ENCODE data around the gene EAPP.
"Not testable (repeated sequence)": the region's sequence is repeated elsewhere in the genome, so short reads cannot be mapped to it uniquely, and the experiment has no call there.

Gene EAPP

DNA sequence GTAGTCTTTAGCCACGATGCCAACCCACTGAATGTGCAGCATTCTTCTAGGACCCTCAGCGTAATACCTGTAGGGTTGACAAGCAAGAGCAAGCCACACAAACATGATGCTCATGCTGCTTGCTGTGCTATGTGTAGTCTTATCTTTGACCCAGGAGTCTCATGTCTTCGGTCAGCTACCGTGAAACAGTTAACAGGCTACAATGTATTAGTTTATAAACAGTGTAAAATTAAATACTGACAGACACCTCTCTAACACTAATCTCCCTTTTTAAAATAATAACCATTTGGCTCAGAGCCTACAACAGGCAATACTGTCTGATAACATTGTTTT is 1.9 kb downstream of the EAPP start:
- no peak for DNase-seq

DNA sequence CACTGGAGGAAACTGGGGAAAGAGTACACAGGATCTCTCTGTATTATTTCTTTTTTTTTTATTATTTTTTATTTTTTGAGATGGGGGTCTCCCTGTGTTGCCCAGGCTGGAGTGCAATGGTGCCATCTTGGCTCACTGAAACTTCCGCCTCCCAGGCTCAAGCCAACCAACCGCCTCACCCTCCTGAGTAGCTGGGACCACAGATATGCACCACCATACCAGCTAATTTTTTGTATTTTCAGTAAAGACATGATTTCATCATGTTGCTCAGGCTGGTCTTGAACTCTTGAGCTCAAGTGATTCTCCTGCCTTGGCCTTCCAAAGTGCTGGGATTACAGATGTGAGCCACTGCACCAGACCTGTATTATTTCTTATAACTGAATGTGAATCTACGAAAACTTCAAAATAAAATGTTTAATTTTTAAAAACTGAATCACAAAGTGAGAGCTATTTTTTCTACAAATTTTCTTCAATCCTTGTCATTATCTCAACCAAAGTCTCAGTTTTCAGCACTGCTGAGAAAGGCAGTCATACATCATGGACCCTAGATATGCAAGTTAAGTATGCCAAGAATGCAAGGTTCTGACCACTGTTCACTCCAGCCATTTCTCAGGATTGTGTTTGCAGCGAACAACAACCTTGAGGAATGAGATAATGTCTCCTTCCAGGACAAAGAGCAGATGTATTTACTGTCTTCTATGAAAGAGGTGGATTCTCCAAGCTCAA is 2.4 kb downstream of the EAPP start:
- DNase-seq = no peak

DNA sequence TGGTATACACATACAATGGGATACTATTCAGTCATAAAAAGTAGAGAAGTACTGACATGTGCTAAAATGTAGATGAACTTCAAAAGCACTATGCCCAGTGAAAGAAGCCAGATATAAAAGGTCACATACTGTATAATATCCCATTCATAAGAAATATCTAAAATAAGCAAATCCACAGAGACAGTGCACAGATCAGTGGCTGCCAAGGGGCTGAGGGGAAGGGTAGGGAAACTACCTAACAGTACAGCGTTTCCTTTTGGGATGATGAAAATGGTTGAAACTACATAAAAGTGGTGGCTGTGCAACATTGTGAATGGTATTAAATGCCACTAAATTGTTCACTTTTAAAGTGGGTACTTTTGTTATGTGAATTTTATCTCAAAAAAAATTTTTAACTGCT is 11.9 kb downstream of the EAPP start:
- DNase-seq = no peak

DNA sequence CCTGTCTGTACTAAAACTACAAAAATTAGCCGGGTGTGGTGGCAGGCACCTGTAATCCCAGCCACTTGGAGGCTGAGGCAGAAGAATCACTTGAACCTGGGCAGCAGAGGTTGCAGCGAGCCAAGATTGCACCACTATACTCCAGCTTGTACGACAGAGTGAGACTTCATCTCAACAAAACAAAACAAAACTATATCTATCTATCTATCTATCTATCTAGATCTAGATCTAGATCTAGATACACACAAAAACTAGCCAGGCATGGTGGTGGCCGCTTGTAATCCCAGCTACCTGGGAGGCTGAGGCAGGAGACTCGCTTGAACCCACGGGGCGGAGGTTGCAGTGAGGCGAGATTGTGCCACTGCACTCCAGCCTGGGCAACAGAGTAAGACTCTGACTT is 15.3 kb downstream of the EAPP start:
- DNase-seq = not testable (repeated sequence)

GRCh38 chr14:34522496-34522895 is 17.0 kb downstream of the EAPP start:
- no peak for DNase-seq

DNA sequence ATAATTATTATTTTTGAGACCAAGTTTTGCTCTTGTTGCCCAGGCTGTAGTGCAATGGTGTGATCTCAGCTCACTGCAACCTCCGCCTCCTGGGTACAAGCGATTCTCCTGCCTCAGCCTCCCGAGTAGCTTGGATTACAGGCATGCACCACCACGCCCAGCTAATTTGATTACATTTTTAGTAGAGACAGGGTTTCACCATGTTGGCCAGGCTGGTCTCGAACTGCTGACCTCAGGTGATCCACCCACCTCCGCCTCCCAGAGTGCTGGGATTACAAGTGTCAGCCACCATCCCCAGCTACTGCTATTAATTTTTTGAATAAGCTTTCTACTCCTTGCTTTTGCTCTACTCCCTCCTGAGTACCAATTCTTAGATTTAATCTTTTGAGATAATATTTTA is 18.4 kb downstream of the EAPP start:
- not testable (repeated sequence) for DNase-seq

DNA sequence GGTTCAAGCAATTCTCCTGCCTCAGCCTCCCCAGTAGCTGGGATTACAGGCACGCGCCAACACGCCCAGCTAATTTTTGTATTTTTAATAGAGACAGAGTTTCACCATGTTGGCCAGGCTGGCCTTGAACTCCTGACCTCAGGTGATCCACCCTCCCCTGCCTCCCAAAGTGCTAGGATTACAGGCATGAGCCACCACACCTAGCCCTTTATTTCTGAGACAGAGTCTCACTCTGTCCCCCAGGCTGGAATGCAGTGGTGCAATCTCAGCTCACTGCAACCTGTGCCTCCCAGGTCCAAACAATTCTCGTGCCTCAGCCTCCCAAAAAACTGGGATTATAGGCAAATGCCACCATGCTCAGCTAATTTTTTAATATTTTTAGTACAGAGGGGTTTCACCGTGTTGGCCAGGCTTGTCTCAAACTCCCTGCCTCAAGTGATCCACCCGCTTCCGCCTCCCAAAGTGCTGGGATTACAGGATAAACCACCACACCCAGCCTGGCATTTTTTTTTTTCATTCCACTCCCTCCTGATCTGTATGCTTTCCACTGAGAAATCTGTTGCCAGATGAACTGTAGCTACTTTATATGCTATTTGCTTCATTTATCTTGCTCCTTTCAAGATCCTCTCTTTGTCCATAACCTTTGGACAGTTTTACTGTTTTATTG is 19.1 kb downstream of the EAPP start:
- not testable (repeated sequence) for DNase-seq

DNA sequence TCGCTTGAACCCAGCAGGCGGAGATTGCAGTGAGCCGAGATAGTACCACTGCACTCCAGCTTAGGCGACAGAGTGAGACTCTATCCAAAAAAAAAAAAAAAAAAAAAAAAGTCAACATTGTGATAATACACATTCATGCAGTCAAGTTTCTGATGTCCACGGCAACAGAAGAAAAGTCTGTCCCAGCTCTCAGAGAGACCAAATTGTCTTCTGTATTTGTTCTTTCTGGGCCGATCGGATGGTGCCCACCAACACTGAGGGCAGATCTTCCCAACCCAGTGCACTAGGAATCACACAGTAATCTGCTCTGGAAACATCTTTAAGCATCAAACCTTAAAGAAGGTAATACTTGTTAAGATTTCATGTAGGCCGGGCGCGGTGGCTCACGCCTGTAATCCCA is 31.6 kb downstream of the EAPP start:
- DNase-seq = no peak

DNA sequence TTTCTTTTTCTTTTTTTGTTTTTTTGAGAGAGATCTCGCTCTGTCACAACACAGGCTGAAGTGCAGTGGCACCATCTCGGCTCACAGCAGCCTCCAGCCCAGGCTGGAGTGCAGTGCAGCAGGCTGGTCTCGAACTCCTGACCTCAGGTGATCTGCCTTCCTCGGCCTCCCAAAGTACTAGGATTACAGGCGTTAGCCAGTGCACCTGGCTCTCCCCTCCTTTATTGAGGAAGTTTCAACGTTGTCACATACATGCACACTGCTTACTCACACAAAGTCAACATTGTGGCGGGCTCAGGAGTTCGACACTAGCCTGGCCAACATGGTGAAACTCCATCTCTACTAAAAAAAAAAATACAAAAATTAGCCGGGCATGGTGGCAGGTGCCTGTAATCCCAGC is 32.0 kb downstream of the EAPP start:
- no peak for DNase-seq

- DNase-seq = not testable (repeated sequence)
These were observed 34.4 kb downstream of the EAPP start for GRCh38 chr14:34505124-34505491.

GRCh38 chr14:34504027-34504426 is 35.5 kb downstream of the EAPP start:
- not testable (repeated sequence) for DNase-seq

GRCh38 chr14:34502545-34503225 is 36.8 kb downstream of the EAPP start:
- no peak for DNase-seq

GRCh38 chr14:34502001-34502400 is 37.5 kb downstream of the EAPP start:
- no peak for DNase-seq

DNA sequence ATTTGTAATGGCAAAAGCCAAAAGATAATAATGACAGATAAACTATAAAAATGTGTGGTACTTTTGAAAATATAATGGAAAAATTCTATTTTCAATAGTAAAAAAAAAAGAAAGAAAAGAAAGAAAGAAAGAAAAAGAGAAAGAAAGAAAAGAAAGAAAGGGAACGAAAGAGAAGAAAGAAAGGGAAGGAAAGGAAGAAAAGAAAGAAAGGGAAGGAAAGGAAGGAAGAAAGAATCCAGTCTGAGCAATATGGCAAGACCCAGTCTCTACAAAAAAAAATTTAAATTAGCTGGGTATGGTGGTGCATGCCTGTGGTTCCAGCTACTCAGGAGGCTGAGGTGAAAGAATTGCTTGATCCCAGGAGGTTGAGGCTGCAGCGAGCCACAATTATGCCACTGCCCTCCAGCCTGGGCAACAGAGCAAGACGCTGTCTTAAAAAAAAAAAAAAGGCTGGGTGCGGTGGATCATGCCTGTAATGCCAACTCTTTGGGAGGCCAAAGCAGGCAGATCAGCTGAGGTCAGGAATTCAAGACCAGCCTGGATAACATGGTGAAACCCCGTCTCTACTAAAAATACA is 38.4 kb downstream of the EAPP start:
- no peak for DNase-seq

DNA sequence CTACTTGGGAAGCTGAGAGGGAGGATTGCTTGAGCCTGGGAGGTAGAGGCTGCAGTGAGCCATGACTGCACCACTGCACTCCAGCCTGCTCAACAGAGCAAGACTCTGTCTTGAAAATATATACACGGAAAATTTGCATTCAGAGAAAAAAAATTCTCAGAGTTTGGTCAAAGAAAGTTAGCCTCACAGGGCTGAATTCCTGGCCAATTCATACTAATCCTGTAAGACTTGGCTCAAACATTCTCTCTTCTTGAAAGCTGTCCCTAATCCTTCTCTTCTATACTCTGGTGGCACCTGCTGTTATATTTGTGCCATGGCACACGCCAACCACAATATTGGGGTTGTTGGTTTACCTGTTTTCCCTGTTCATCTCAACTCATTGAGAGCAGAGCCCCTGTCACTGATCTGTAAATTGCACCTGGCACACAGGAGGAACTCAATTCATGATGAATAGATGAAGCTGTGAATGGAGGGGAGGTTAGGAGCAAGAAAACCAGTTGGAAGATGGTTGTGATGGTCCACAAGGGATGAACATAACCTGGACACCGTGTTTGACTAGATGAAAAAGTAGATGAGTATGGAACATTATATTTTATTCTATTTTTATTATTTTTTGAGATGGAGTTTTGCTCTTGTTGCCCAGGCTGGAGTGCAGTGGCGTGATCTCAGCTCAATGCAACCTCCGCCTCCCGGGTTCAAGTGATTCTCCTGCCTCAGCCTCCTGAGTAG is 40.7 kb downstream of the EAPP start:
- DNase-seq = peak; percentile 43

DNA sequence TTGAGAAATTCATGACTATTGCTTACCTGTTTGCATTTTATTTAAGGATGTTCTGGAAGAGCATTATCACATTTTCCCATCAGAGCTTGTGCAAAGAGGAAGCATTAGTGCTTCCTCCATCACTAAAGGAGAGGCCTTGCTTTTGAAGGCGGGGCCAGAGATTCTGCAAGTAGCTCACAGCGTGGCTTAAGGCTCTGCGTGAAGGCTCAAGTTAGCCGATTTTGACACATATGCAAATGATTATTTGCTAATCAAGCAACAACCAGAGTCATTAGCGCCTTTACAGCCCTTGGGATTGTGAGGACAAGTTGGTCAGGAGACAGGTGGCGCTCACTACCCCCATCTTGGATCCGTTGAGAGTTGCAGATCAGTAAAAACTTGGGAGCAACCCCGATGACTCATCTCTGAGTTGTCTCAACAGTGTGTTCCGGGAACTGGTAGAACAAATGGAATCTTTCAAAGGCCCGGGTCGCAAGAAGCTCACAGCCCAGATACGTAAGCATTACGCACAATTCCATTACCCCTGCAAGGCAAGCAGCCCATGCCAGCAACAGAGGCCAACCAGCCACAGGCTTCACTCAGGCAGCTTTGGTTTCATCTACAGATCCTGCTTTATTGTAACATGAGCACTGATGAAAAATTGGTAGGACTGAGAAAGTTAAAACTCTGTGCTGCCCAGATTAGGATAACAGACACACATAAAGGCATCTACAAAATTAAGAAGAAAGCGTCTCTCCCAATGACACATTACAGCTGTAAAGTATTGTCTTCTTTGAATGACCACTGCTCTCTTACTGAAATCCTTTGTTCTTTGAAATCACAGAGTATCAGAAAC is 42.6 kb downstream of the EAPP start:
- no peak for DNase-seq

DNA sequence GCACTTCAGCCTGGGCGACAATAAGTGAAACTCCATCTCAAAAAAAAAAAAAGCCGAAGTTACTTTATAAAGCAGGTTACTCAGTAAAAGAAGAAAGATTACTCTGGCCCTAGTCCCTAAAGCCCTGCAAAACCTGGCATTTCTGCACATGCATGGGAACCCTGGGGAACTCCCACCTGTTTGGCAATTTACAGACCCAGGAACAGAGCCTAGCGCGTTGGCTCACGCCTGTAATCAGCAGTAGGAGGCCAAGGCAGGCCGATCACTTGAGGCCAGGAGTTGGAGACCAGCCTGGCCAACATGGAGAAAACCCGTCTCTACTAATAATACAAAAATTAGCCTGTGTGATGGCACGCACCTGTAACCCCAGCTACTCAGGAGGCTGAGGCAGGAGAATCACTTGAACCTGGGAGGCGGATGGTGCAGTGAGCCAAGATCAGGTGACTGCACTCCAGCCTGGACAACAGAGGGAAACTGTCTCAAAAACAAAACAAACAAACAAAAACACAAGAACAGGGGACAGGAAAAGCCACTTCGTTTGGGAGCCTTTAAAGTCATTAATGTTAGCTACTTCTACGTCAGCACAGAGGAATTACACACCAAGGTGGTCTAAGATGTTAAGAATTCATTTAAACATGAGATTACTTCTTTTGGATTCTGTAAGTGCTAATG is 43.4 kb downstream of the EAPP start:
- DNase-seq = no peak

DNA sequence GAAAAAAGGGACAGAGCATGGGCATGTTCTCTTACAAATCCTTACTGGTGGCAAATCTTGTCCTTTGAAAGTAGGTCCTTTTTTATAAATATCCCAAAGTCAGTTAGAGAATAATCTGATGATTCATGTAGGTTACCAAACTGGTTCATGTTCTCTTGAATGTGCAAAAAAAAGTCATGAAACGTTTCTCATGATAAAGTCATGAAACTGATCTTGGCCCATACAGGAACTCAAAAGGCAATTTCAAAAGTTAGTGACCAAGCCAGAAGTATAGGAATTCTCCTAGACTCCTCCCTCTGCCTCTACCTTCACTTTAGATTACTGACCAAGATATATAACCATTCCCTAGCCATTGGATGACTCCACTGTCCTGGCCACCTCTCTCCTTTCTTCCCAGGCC is 50.2 kb downstream of the EAPP start:
- no peak for DNase-seq

GRCh38 chr14:34488528-34488927 is 51.0 kb downstream of the EAPP start:
- no peak for DNase-seq

GRCh38 chr14:34484726-34485125 is 54.8 kb downstream of the EAPP start:
- DNase-seq = no peak

DNA sequence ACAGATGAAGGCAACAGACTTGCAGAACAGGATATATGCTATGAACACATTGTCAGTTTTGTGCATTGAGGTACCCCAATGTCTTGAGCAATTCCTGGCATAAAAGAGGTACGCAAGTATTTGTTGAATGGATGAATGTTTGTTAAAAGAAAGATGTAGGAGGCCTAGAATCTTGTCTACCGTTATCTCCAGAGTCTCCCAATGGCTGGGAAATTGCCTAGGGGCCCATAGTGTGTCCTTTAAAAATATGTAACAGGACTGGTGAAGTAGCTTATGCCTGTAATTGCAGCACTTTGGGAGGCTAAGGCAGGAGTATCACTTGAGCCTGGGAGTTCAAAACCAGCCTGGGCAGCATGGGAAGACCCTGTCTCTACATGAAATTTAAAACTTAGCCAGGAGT is 57.0 kb downstream of the EAPP start:
- no peak for DNase-seq

DNA sequence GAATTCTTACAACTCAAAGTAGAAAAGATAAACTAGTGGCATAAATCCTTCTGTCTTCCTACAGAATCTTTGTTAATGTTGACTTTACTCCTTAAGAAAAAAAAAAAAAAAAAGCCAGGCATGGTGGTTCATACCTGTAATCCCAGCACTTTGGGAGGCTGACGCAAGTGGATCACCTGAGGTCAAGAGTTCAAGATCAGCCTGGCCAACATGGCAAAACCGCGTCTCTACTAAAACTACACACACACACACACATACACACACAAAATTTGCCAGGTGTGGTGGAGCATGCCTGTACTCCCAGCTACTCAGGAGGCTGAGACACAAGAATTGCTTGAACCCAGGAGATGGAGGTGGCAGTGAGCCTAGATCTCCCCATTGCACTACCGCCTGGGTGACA is 59.8 kb downstream of the EAPP start:
- DNase-seq = no peak

Measured in NCI-H1417 treated with DMSO at 0.1 percent for 48 hours (cell line).